ENCODE results near the gene ASPG.

Gene ASPG

DNA sequence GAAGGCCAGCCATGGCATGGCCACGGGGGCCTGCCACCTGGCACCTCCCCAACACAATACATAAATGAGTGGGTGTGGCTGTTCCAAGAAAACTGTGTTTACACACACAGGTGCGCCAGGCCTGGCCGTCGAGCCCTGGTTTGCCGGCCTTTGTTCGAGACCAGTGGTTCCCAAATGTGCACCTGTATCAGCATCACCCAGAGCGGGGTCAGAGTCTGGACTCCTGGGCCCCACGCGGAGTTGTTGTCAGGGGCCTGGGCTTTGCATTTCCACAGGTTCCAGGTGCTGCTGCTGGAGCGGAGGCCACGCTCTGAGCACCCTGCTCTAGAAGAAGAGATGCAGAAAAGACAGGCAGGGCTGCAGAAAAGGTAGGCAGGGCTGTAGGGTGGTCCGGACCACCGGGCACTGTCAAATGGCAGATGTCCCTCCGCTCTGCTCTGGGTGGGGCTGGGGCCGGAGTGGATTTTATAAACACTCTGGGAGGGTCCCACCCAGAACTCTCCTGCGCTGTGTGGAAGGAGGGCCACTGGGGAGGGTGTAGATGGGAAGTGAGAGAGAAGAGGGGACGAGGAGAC lies 4.2 kb upstream of the ASPG start:
- Histone ChIP-seq H3K4me3 (ENCODE audit: low read length) (no peak overlapping the region), H4K20me1 (ENCODE audit: control insufficient read depth, insufficient read depth, low read depth, low read length) (no peaks in the 10 kb centered on the region), H3K9me2 (replicated peaks; ENCODE audit: control insufficient read depth, low read length) (no peaks in the 10 kb centered on the region), H3K27me3 (ENCODE audit: control insufficient read depth, low read length) (no peaks in the 10 kb centered on the region), H3K36me3 (ENCODE audit: control insufficient read depth, low read length) (no peaks in the 10 kb centered on the region), H3K27ac (ENCODE audit: low read depth, low read length) (no peak overlapping the region), H3F3A (ENCODE audit: control insufficient read depth, insufficient read depth) (no peaks in the 10 kb centered on the region), H3K4me1 (ENCODE audit: control insufficient read depth, low read length) (peaks cover 7% of the 10 kb centered on the region), H3K4me2 (ENCODE audit: low read length) (no peak overlapping the region), H3K79me2 (ENCODE audit: control insufficient read depth, low read length) (no peaks in the 10 kb centered on the region), H3K9me3 (ENCODE audit: control insufficient read depth, insufficient read depth, low read length) (no peaks in the 10 kb centered on the region)
- TF ChIP-seq CTCF (IDR thresholded peaks at IDR 0.05; ENCODE audit: low read depth, low read length, poor library complexity, severe bottlenecking) (no peak), EZH2phosphoT487 (IDR thresholded peaks at IDR 0.05; ENCODE audit: borderline replicate concordance, low read length) (no peak)

DNA sequence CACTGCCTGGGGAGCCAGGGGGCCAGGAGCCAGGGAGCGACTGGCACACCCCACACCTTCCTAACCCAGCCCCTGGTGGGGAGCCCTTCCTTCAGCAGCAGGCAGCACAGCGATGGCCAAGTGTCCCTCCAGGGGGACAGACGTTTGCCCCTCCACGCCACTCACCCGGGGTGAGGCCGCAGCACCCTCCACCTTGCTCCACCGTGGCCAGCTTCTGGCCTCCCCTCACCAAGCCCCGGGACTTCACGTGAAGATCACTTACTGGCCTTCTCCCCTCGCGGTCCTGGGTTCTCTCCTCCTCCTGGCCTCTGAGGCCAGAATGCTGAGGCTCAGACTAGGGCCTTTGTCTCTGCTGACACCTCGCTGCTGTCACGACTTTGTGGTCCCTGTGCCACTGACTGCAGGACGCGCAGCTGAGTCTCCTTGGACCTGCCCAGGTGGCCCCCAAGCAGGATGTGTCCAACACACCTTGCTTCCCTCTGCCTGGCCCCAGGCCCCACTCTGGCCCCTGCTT lies 3.5 kb upstream of the ASPG start:
- H3K79me2 ChIP-seq (ENCODE audit: control insufficient read depth, low read length) = no peaks in the 10 kb centered on the region
- H3F3A ChIP-seq (ENCODE audit: control insufficient read depth, insufficient read depth) = no peaks in the 10 kb centered on the region
- no peak overlapping the region for H3K27ac ChIP-seq (ENCODE audit: low read depth, low read length)
- H3K4me2 ChIP-seq (ENCODE audit: low read length) = no peak overlapping the region
- no peak overlapping the region for H3K4me3 ChIP-seq (ENCODE audit: low read length)
- H4K20me1 ChIP-seq (ENCODE audit: control insufficient read depth, insufficient read depth, low read depth, low read length) = no peaks in the 10 kb centered on the region
- no peaks in the 10 kb centered on the region for H3K9me2 ChIP-seq (replicated peaks; ENCODE audit: control insufficient read depth, low read length)
- H3K27me3 ChIP-seq (ENCODE audit: control insufficient read depth, low read length) = no peaks in the 10 kb centered on the region
- TF ChIP-seq EZH2phosphoT487 (IDR thresholded peaks at IDR 0.05; ENCODE audit: borderline replicate concordance, low read length) (no peak), CTCF (IDR thresholded peaks at IDR 0.05; ENCODE audit: low read depth, low read length, poor library complexity, severe bottlenecking) (no peak)
- H3K36me3 ChIP-seq (ENCODE audit: control insufficient read depth, low read length) = no peaks in the 10 kb centered on the region
- no peaks in the 10 kb centered on the region for H3K9me3 ChIP-seq (ENCODE audit: control insufficient read depth, insufficient read depth, low read length)
- H3K4me1 ChIP-seq (ENCODE audit: control insufficient read depth, low read length) = peaks cover 7% of the 10 kb centered on the region

DNA sequence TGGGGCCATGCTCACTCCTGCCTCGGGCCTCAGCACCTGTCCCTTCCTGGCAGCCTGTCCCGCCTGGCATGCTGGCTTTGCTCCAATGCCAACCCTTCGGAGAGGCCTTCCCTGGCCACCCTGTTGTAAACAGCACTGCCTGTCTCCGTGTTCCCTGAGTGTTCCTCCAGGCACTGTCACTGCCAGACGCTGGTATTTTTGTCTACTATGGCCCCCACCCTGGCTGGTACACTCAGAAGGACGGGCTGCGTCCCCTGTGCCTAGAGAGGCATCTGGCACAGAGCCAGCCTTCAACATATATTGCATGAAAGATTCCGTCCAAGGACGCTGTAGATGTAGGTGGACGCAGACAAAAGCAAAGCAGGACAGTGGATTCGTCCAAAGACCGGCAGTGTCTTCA lies 2.7 kb upstream of the ASPG start:
- no peaks in the 10 kb centered on the region for H3F3A ChIP-seq (ENCODE audit: control insufficient read depth, insufficient read depth)
- H3K9me3 ChIP-seq (ENCODE audit: control insufficient read depth, insufficient read depth, low read length) = no peaks in the 10 kb centered on the region
- no peaks in the 10 kb centered on the region for H3K36me3 ChIP-seq (ENCODE audit: control insufficient read depth, low read length)
- no peak overlapping the region for H3K27ac ChIP-seq (ENCODE audit: low read depth, low read length)
- TF ChIP-seq CTCF (IDR thresholded peaks at IDR 0.05; ENCODE audit: low read depth, low read length, poor library complexity, severe bottlenecking) = no peak
- no peak for TF ChIP-seq EZH2phosphoT487 (IDR thresholded peaks at IDR 0.05; ENCODE audit: borderline replicate concordance, low read length)
- H3K27me3 ChIP-seq (ENCODE audit: control insufficient read depth, low read length) = no peaks in the 10 kb centered on the region
- H4K20me1 ChIP-seq (ENCODE audit: control insufficient read depth, insufficient read depth, low read depth, low read length) = no peaks in the 10 kb centered on the region
- no peak overlapping the region for H3K4me2 ChIP-seq (ENCODE audit: low read length)
- no peak overlapping the region for H3K4me3 ChIP-seq (ENCODE audit: low read length)
- no peaks in the 10 kb centered on the region for H3K79me2 ChIP-seq (ENCODE audit: control insufficient read depth, low read length)
- peaks cover 7% of the 10 kb centered on the region for H3K4me1 ChIP-seq (ENCODE audit: control insufficient read depth, low read length)
- H3K9me2 ChIP-seq (replicated peaks; ENCODE audit: control insufficient read depth, low read length) = no peaks in the 10 kb centered on the region

Measured in DOHH2 (cell line).